ENCODE data around the gene PCYT2.

- TF ChIP-seq, protein P1, sequence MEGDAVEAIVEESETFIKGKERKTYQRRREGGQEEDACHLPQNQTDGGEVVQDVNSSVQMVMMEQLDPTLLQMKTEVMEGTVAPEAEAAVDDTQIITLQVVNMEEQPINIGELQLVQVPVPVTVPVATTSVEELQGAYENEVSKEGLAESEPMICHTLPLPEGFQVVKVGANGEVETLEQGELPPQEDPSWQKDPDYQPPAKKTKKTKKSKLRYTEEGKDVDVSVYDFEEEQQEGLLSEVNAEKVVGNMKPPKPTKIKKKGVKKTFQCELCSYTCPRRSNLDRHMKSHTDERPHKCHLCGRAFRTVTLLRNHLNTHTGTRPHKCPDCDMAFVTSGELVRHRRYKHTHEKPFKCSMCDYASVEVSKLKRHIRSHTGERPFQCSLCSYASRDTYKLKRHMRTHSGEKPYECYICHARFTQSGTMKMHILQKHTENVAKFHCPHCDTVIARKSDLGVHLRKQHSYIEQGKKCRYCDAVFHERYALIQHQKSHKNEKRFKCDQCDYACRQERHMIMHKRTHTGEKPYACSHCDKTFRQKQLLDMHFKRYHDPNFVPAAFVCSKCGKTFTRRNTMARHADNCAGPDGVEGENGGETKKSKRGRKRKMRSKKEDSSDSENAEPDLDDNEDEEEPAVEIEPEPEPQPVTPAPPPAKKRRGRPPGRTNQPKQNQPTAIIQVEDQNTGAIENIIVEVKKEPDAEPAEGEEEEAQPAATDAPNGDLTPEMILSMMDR (conservative IDR thresholded peaks at IDR 0.05) = no peak
- TF ChIP-seq ZFX (IDR thresholded peaks at IDR 0.05) = no peak
Measured at GRCh38 chr17:81890447-81891302, 20.5 kb downstream of the PCYT2 start.
